Upper lobe of right lung (tissue), 1 donor: ENCODE measurements around the gene PLA2G4A. TPM values are rescaled to one million over a fixed set of nuclear protein-coding genes. Genes with fewer than 3 reads are reported as not detected.
A peak's percentile ranks its signal among the peaks of the same experiment; 100 is the strongest.

Source experiments
- ATAC-seq: fragments of 200-7000 bp; cut with Tn5 transposase; one replicate; pipeline ENCODE4 v1.9.1; 2020; ENCODE audit warnings: mild to moderate bottlenecking, moderate library complexity
- DNase-seq: peaks from one replicate; pipeline ENCODE4 v3.0.0-alpha.2; 2020
- H3K27ac ChIP-seq: fragments of 200-600 bp; one replicate; pipeline ENCODE4 v1.8.0; 2022
- H3K27me3 ChIP-seq: fragments of 200-600 bp; one replicate; pipeline ENCODE4 v1.8.0; 2022; ENCODE audit warnings: mild to moderate bottlenecking
- H3K36me3 ChIP-seq: fragments of 200-600 bp; one replicate; pipeline ENCODE4 v1.8.0; 2022
- H3K4me1 ChIP-seq: fragments of 200-600 bp; one replicate; pipeline ENCODE4 v1.8.0; 2022
- H3K4me3 ChIP-seq: fragments of 200-600 bp; one replicate; pipeline ENCODE4 v1.8.0; 2022; ENCODE audit warnings: mild to moderate bottlenecking
- H3K9me3 ChIP-seq: fragments of 200-600 bp; one replicate; pipeline ENCODE4 v1.8.0; 2022
- intact Hi-C: fragments of 100-400 bp; cut with DNase I; formaldehyde crosslinking; loops from one replicate; pipeline ENCODE4 v1.11.0; 2022
- total RNA-seq: library from RNA; stranded (reverse); fragmentation: NEBNext Ultra II Directional; extraction: Animal tissue kit (Norgen Biotek cat#: 25700); gene quantifications from one replicate; pipeline ENCODE4 v1.2.1, GENCODE V29; 2021
- TF ChIP-seq, protein P1 (sequence below): fragments of 200-600 bp; IDR thresholded peaks from one replicate; pipeline ENCODE4 v1.8.0; 2022; ENCODE audit warnings: antibody characterized with exemption
- donor health status: DM: no; HTN: yes; CAD: no; lungs with severe emphysema.

PLA2G4A gene
- total RNA-seq, 1 donor from 2014 or later, result 10.7 TPM

- ATAC-seq, result peak; percentile 85
- no peaks in the 10 kb centered on the region for H3K27me3 ChIP-seq
- H3K27ac ChIP-seq, result no peak overlapping the region
- H3K9me3 ChIP-seq, result no peaks in the 10 kb centered on the region
- no peak for DNase-seq
- TF ChIP-seq, protein P1, sequence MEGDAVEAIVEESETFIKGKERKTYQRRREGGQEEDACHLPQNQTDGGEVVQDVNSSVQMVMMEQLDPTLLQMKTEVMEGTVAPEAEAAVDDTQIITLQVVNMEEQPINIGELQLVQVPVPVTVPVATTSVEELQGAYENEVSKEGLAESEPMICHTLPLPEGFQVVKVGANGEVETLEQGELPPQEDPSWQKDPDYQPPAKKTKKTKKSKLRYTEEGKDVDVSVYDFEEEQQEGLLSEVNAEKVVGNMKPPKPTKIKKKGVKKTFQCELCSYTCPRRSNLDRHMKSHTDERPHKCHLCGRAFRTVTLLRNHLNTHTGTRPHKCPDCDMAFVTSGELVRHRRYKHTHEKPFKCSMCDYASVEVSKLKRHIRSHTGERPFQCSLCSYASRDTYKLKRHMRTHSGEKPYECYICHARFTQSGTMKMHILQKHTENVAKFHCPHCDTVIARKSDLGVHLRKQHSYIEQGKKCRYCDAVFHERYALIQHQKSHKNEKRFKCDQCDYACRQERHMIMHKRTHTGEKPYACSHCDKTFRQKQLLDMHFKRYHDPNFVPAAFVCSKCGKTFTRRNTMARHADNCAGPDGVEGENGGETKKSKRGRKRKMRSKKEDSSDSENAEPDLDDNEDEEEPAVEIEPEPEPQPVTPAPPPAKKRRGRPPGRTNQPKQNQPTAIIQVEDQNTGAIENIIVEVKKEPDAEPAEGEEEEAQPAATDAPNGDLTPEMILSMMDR, result no peak
- intact Hi-C loops, result no loop called here
- peaks cover 5% of the 10 kb centered on the region for H3K36me3 ChIP-seq
- peaks cover 16% of the 10 kb centered on the region for H3K4me1 ChIP-seq
- no peak overlapping the region for H3K4me3 ChIP-seq
These were observed 150.1 kb downstream of the PLA2G4A start for GRCh38 chr1:186978596-186979556.

DNA sequence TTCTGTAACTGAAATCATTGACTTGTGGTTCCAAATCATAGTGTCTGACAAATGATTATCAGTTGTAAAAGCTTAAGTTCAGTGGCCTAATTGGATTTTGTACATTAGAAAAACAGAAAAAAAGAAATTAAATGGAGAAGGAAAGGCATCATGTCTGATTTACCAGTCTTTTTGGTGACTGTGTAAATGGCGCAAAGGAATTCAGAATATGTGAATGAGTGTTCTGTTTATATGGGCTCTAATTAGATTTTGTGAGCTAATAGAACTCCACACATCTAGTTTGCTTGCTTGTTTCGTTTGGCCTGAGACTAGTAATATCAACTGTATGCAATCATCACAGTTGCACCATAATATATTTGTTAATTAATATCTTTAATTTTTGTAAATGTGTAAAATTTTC is 151.7 kb downstream of the PLA2G4A start:
- peaks cover 5% of the 10 kb centered on the region for H3K36me3 ChIP-seq
- no peaks in the 10 kb centered on the region for H3K27me3 ChIP-seq
- no peak overlapping the region for H3K4me3 ChIP-seq
- no peaks in the 10 kb centered on the region for H3K9me3 ChIP-seq
- ATAC-seq, result no peak
- intact Hi-C loops, result loop anchor here (10.0 kb wide), 1 partner anchor 496 kb away; no protein-coding TSS in a partner anchor
- peaks cover 4% of the 10 kb centered on the region for H3K4me1 ChIP-seq
- no peak overlapping the region for H3K27ac ChIP-seq
- TF ChIP-seq, protein P1, result no peak
- no peak for DNase-seq

GRCh38 chr1:186982116-186982515 is 153.4 kb downstream of the PLA2G4A start:
- H3K4me1 ChIP-seq, result peaks cover 3% of the 10 kb centered on the region
- intact Hi-C loops, result loop anchor here (10.0 kb wide), 1 partner anchor 497 kb away; no protein-coding TSS in a partner anchor
- ATAC-seq (no peak), DNase-seq (no peak)
- no peak overlapping the region for H3K27ac ChIP-seq
- no peaks in the 10 kb centered on the region for H3K27me3 ChIP-seq
- no peaks in the 10 kb centered on the region for H3K9me3 ChIP-seq
- TF ChIP-seq, protein P1, result no peak
- H3K36me3 ChIP-seq, result peaks cover 5% of the 10 kb centered on the region
- H3K4me3 ChIP-seq, result no peak overlapping the region

DNA sequence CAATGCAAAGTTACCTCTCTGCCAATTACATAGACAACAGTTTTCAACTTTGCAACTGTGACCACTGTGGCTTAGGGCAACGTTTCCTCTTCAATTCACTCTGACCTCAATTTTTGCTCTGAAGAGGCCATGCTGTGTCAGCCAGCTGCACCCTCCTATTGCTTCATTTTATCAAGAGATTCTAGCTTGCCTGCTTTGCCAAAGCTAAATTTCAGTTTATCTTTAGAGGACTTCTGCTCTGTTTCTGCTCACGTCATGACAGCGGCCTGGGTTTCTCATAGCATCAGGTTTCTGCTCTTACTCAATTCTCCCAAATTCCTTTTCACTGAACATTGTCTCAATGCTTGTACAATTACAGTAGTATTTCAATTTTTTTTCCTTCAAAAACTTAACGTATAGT is 154.6 kb downstream of the PLA2G4A start:
- peaks cover 3% of the 10 kb centered on the region for H3K4me1 ChIP-seq
- H3K27me3 ChIP-seq, result no peaks in the 10 kb centered on the region
- ATAC-seq (peak; percentile 80), DNase-seq (no peak)
- TF ChIP-seq, protein P1, result no peak
- H3K27ac ChIP-seq, result no peak overlapping the region
- intact Hi-C loops, result loop anchor here (10.0 kb wide), 1 partner anchor 499 kb away; no protein-coding TSS in a partner anchor
- no peak overlapping the region for H3K4me3 ChIP-seq
- H3K36me3 ChIP-seq, result peaks cover 5% of the 10 kb centered on the region
- H3K9me3 ChIP-seq, result no peaks in the 10 kb centered on the region

GRCh38 chr1:186984959-186985358 is 156.2 kb downstream of the PLA2G4A start:
- no peak for ATAC-seq
- Histone ChIP-seq H3K27me3 (no peaks in the 10 kb centered on the region), H3K4me1 (peaks cover 3% of the 10 kb centered on the region), H3K27ac (no peak overlapping the region), H3K4me3 (no peak overlapping the region), H3K36me3 (no peaks in the 10 kb centered on the region), H3K9me3 (no peaks in the 10 kb centered on the region)
- no peak for DNase-seq
- TF ChIP-seq, protein P1, result no peak
- intact Hi-C loops, result loop anchor here (10.0 kb wide), 1 partner anchor 500 kb away; no protein-coding TSS in a partner anchor
